T-helper 1 cell treated with Interleukin-12 subunit alpha and Interleukin-12 subunit beta and Interleukin-4 antibody, amounts not matched to agents 30 ng/mL and 1 ng/mL, for 36 hours (primary cell): Measurements from ENCODE around the gene PAGE2. TPM values are rescaled to one million over a fixed set of nuclear protein-coding genes. Genes with fewer than 3 reads are reported as not detected.
"Not testable (repeated sequence)": the region's sequence is repeated elsewhere in the genome, so short reads cannot be mapped to it uniquely, and the experiment has no call there.

Experiments
- intact Hi-C: fragments of 100-400 bp; cut with micrococcal nuclease; formaldehyde crosslinking; loops from one replicate; pipeline ENCODE4 v1.15.1; 2024
- total RNA-seq: library from RNA; stranded (reverse); gene quantifications from 2 replicates; pipeline ENCODE4 v1.2.3, GENCODE V29; 2022

PAGE2 gene
- total RNA-seq = not detected in 2 replicates

- intact Hi-C loops = no loop called here
Observed at GRCh38 chrX:55088795-55089489, at the start of gene PAGE2. Gene PAGE2 (plus strand): TSS chrX:55089018. CDS start chrX:55090021, 1,003 bp downstream.

GRCh38 chrX:55039471-55039870 lies 49.3 kb upstream of the PAGE2 start:
- intact Hi-C loops = no loop called here

GRCh38 chrX:55041514-55041913 lies 47.3 kb upstream of the PAGE2 start:
- intact Hi-C loops = no loop called here

- intact Hi-C loops = loop anchor here (10.0 kb wide), 2 partner anchors 606 to 1216 kb away; partner anchors contain the start of gene TSR2
Observed at GRCh38 chrX:55050599-55050998, 38.2 kb upstream of the PAGE2 start.

- intact Hi-C loops = loop anchor here (1.0 to 10.0 kb wide), 11 partner anchors 56 to 1372 kb away; partner anchors contain the start of genes APEX2, MAGED2, PHF8 and TSR2
Observed at GRCh38 chrX:55056820-55057674, 31.8 kb upstream of the PAGE2 start.

- intact Hi-C loops = loop anchor here (1.0 to 10.0 kb wide), 11 partner anchors 57 to 1373 kb away; partner anchors contain the start of genes APEX2, MAGED2, PHF8 and TSR2
Observed at GRCh38 chrX:55057675-55058249, 31.1 kb upstream of the PAGE2 start.

- intact Hi-C loops = not testable (repeated sequence)
Observed at GRCh38 chrX:55067180-55067579, 21.6 kb upstream of the PAGE2 start.

- intact Hi-C loops = no loop called here
Observed at GRCh38 chrX:55072286-55072685, 16.5 kb upstream of the PAGE2 start.

- intact Hi-C loops = no loop called here
Observed at GRCh38 chrX:55074851-55075467, 13.9 kb upstream of the PAGE2 start, which contains the start of gene PAGE2B. Gene PAGE2B (plus strand): TSS chrX:55075030. CDS start chrX:55076042, 1,012 bp downstream.

GRCh38 chrX:55098691-55099090 lies 9.9 kb downstream of the PAGE2 start:
- intact Hi-C loops = no loop called here

- intact Hi-C loops = no loop called here
Observed at GRCh38 chrX:55099162-55099561, 10.3 kb downstream of the PAGE2 start.

- intact Hi-C loops = no loop called here
Observed at GRCh38 chrX:55102754-55103153, 13.9 kb downstream of the PAGE2 start.

GRCh38 chrX:55107262-55107661 lies 18.4 kb downstream of the PAGE2 start:
- intact Hi-C loops = no loop called here

- intact Hi-C loops = no loop called here
Observed at GRCh38 chrX:55107911-55108310, 19.1 kb downstream of the PAGE2 start.

- intact Hi-C loops = no loop called here
Observed at GRCh38 chrX:55109306-55109705, 20.5 kb downstream of the PAGE2 start.

- intact Hi-C loops = no loop called here
Observed at GRCh38 chrX:55111578-55112254, 22.9 kb downstream of the PAGE2 start.

- intact Hi-C loops = not testable (repeated sequence)
Observed at GRCh38 chrX:55116589-55116988, 27.8 kb downstream of the PAGE2 start.

- intact Hi-C loops = no loop called here
Observed at GRCh38 chrX:55118574-55118973, 29.8 kb downstream of the PAGE2 start.

GRCh38 chrX:55119271-55119670 lies 30.5 kb downstream of the PAGE2 start:
- intact Hi-C loops = no loop called here

GRCh38 chrX:55119712-55120111 lies 30.9 kb downstream of the PAGE2 start:
- intact Hi-C loops = no loop called here
